Activated gamma-delta T cell treated with anti-CD3 and anti-CD28 coated beads, Interleukin-2, amount 50 U/mL, for 16 hours (primary cell): ENCODE results near the gene ARHGAP26.
"Not testable (repeated sequence)": the region's sequence is repeated elsewhere in the genome, so short reads cannot be mapped to it uniquely, and the experiment has no call there.

Source experiments
- DNase-seq: peaks from one replicate; pipeline ENCODE4 v3.0.0-alpha.2; 2020; ENCODE audit warnings: low read depth

Gene ARHGAP26

DNA sequence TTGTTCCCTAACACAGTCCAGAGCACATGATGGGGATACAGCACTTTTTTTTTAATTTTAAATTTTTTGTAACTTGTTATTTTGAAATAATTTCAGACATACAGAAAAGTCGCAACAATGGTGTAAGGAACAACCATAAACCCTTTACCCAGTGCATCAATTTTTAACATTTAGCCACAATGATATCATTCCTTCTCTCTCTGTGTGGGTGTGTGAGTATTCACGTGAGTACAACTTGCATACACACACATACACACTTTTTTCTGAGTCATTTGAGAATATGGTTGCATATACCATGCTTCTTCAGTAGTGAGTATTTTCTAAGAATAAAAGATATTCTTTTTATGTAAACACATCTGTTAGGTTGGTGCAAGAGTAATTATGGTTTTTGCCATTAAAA is 135.2 kb downstream of the ARHGAP26 start:
- DNase-seq, result no peak

GRCh38 chr5:142906863-142907671 is 136.9 kb downstream of the ARHGAP26 start:
- no peak for DNase-seq

- no peak for DNase-seq
These were observed 138.5 kb downstream of the ARHGAP26 start for GRCh38 chr5:142908659-142909058.

GRCh38 chr5:142910128-142910527 is 140.0 kb downstream of the ARHGAP26 start:
- no peak for DNase-seq

DNA sequence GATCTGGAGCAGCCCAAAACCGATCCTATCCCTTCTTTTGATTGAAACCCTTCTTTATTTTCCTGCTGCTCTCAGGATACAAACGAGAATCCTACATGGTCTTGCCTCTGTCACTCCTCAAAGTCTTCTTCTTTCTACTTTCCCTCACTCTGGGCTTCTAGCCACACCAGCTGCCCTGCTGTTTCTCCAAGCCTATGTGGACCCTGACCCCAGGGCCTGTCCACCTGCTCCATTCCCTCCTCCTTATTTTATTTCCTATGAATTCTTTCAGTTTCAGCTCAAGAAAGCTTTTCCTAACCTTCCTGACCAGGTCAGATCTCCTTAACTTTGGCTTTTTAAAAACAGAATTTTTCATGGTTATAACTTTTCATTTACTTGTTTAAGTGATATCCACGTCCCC is 141.0 kb downstream of the ARHGAP26 start:
- DNase-seq, result no peak

- no peak for DNase-seq
These were observed 141.6 kb downstream of the ARHGAP26 start for GRCh38 chr5:142911775-142912174.

DNA sequence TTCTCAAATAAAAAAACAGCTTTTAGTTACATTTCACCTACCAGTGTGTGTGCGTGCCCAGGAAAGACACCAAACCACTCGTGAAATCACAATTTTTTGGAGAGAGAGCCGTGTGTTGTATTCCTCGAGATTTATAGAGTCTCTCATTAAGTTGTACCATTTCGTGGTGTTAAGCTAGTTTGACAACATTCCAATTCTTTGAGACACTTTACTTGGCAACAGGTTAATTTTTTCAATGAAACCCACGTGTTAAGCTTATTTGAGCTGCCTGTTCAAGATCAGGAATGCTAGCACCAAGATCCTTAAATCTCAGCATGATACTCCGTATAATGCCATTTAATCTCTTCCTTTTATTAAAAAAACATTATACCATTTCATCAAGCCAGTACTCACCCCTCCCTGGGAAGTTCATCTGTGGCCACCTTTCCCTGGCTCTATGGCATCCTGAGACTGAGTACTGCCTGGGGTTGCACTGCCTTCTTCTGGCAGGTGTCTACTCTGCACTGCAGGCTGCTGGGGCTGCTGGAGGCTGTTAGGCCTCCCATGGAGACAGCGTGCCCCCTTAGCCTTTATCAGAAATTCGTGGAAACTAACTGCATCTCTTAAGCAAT is 143.7 kb downstream of the ARHGAP26 start:
- no peak for DNase-seq

GRCh38 chr5:142915038-142915437 is 144.9 kb downstream of the ARHGAP26 start:
- no peak for DNase-seq

GRCh38 chr5:142915813-142916424 is 145.7 kb downstream of the ARHGAP26 start:
- no peak for DNase-seq

DNA sequence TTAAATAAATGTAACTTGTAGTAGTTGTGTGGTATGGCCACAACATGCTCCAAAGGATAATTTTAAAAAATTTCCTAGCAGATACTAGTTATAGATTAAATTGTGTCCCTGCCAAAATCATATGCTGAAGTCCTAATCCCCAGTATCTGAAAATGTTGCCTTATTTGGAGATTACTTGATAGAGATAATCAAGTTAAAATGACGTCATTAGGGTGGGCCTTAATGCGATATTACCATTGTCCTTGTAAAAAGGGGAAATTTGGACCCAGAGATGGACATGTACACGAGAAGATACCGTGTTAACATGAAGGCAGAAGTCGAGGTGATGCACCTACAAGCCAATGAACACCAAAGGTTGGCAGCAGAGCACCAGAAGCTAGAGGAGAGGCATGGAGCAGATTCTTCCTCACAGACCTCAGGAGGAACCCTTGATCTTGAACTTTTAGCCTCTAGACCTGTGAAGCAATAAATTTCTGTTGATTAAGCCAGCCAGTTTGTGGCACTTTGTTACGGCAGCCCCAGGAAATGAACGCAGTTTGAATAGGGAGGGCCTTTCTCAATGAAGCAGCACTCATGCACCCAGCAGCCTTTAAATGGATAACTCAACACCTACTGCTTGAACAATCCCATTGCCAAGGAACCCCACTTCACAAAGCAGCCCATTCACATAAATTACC is 148.9 kb downstream of the ARHGAP26 start:
- DNase-seq, result no peak

DNA sequence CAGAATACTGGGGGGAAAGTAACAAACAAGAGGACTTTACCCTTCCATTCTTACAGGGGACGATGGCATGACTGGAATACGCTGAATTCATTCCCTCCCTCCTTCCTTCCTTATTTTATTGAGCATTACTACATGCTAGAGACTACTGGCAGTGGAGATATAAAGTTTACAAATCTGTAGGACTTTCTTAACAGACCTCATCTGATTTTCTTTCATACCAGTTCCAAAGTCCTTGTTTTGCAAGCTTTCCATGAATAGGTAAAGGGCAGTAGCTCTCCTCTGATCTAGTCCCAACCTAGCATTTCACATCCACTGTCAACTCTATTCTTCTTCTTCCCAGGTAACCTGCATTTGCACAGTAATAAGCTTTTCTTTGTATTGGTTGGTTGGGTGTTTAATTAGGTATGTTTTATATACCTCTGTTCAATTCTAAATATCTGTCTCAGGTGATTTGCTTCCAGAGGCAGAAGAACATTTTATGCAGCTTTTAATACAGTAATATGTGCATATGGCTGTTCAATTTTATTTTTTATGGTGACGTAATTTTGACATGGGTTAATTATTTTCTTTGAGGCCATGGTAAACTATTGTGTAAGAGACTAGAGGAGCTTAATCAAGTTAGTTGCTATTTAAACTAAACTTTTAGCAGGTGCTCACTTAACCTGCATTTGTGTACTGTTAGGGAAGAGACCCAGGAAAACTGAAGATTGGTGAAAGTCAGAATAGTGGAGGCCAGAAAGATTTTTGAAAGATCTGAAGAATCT is 150.9 kb downstream of the ARHGAP26 start:
- DNase-seq, result no peak

GRCh38 chr5:142922223-142922952 is 152.2 kb downstream of the ARHGAP26 start:
- no peak for DNase-seq

DNA sequence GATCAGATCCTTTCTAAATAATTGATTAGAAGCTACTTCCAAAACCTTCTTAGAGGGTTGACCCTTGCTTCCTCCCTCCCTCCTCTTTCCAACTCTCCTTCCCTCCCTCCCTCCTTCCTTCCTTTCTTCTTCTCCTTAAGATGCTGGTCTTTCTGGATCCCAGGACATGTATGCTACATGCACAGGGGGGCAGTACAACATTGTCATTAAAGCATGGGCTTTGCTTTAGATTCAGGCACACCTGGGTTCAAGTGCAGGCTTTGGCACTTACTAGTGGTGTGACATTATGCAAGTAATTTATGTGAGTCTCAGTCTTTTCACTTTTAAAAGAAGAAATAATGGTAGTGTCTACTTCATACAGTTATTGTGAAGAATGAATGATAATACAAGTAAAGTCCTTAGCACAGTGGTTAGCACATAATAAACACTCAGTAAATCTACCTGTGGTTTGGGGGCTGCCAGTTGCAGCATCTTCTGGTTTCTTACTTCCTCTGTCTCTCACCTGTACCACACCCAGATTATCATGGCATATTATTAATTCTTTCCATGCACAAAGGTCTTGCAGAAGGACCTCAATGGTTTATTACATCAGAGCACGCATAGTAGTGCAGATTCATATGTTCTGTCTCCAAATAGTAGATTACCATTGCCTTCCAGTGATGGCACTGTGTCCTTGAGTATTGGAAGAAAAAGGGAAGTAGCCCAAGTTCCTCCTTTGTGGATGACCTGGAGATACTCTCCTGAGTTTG is 154.1 kb downstream of the ARHGAP26 start:
- no peak for DNase-seq

DNA sequence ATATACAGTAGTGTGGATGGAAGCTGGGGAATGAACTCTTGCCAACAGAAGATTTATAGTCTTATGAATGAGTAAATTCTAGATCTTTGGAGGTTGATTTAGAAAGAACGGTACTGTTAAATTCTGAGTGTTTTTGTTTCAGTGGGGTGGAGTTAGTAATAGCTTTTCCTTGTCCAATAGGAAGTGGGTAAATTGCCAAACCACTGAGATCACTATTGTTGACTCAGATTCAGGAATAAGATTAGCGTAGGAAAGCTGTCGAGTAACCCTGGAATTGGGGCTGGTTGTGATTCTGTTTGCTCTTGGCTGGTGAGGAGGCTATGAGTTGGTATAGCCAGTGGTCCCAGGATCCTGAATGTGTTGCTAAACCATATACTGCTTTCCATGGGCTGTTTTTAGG is 155.6 kb downstream of the ARHGAP26 start:
- no peak for DNase-seq

- DNase-seq, result no peak
These were observed 156.4 kb downstream of the ARHGAP26 start for GRCh38 chr5:142926549-142926948.

DNA sequence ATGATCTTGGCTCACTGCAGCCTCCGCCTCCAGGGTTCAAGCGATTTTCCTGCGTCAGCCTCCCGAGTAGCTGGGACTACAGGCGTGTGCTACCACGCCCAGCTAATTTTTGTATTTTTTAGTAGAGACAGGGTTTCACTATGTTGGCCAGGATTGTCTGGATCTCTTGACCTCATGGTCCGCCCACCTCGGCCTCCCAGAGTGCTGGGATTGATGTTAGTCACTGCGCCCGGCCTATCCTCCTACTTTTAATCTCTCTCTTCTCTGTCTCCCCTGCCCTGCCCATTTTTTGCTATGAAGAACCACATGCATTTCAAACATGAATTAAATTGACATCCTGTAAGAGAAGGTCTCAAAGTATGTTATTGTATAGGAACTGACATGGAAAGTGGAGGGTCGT is 158.8 kb downstream of the ARHGAP26 start:
- DNase-seq, result not testable (repeated sequence)

DNA sequence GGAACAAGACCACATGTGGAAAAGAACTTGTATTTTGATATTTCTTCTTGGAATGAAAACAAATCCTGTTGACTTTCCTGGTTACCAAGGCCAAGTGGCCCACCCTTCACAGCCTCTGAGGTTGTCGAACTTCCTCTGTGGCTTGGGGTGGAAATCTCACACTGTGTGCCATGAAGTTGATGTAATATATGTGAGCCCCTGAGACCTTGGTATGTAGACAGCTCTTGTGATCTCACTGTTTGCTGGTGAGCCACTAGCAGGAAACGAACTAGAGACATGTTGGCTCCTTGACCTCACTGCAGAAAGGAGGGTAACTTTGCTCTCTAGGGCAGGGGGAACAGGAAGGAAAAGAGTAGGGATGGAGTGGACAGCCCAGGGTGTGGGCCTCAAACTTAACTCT is 159.4 kb downstream of the ARHGAP26 start:
- peak; percentile 30 for DNase-seq

GRCh38 chr5:142930395-142931110 is 160.4 kb downstream of the ARHGAP26 start:
- no peak for DNase-seq

GRCh38 chr5:142931896-142932686 is 161.9 kb downstream of the ARHGAP26 start:
- no peak for DNase-seq
